ENCODE measurements around the gene MFSD8. TPM values are rescaled to one million over a fixed set of nuclear protein-coding genes. Genes with fewer than 3 reads are reported as not detected.
"Not testable (repeated sequence)": the region's sequence is repeated elsewhere in the genome, so short reads cannot be mapped to it uniquely, and the experiment has no call there.

Gene MFSD8
- polyA plus RNA-seq, 1 donor from 2014 or later: 7.8 TPM

DNA sequence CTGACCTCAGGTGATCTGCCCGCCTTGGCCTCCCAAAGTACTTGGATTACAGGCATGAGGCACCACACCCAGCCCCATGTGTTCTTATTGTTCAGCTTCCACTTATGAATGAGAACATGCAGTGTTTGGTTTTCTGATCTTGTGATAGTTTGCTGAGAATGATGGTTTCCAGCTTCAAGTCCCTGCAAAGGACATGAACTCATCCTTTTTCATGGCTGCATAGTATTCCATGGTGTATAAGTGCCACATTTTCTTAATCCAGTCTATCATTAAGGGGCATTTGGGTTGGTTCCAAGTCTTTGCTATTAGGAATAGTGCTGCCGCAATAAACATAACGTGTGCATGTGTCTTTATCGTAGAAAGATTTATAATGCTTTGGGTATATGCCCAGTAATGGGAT lies 65.3 kb downstream of the MFSD8 start:
- not testable (repeated sequence) for H3K36me3 Mint-ChIP-seq, H3K27ac Mint-ChIP-seq, H3K27me3 Mint-ChIP-seq, H3K4me1 Mint-ChIP-seq, H3K9me3 Mint-ChIP-seq, H3K4me3 Mint-ChIP-seq

GRCh38 chr4:127896528-127896927 lies 68.4 kb downstream of the MFSD8 start:
- Mint-ChIP-seq H3K27me3 (no peaks in the 10 kb centered on the region), H3K27ac (no peak overlapping the region), H3K36me3 (peaks cover 1% of the 10 kb centered on the region), H3K4me1 (no peaks in the 10 kb centered on the region), H3K9me3 (no peaks in the 10 kb centered on the region), H3K4me3 (no peak overlapping the region)

DNA sequence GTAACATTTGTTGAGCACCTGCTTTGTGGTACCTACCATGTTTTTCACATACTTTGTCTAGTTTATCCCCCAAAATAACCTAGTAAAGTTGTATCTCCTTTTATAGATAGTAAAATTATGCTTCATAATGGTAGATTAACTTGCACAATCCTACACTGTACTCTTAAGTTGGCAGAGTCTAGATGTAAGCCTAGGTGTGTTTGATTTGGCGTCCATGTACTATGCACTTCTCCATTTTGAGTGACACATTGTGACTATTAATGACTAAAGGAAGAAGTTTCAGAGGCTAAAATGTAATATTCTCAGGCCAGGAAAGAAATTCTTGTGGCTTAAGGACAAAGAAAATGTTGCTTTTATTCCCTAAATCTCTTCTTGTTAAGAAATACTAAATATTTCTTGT lies 68.9 kb downstream of the MFSD8 start:
- H3K4me1 Mint-ChIP-seq: no peaks in the 10 kb centered on the region
- no peaks in the 10 kb centered on the region for H3K27me3 Mint-ChIP-seq
- no peak overlapping the region for H3K4me3 Mint-ChIP-seq
- no peak overlapping the region for H3K27ac Mint-ChIP-seq
- H3K9me3 Mint-ChIP-seq: no peaks in the 10 kb centered on the region
- peaks cover 1% of the 10 kb centered on the region for H3K36me3 Mint-ChIP-seq

- Mint-ChIP-seq H3K4me3 (no peak overlapping the region), H3K27ac (no peak overlapping the region), H3K9me3 (no peaks in the 10 kb centered on the region), H3K27me3 (no peaks in the 10 kb centered on the region), H3K4me1 (peaks cover 0 to 1% (median 0%) of the 10 kb centered on the region in 3 donors), H3K36me3 (peaks cover 9% of the 10 kb centered on the region)
Measured at GRCh38 chr4:127889903-127890302, 75.1 kb downstream of the MFSD8 start.

DNA sequence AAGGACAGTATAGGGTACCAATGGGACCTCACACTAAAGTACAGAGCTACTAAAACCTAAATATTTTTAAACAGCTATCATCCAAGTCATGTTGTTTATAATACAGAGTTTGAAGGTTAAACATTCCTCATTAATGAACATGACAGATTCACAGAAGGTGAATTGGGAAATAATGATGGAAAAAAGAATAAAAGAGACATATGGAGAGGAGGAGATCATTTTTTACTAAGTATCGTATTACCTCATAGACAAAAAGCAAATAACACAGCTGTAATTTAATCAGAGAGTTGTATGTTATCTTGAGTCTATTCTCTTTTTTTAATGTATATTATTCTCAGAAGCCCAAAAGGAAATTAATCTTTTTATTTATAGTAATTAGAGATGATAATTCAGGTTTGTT lies 76.4 kb downstream of the MFSD8 start:
- Mint-ChIP-seq H3K4me3 (no peak overlapping the region), H3K36me3 (peaks cover 9% of the 10 kb centered on the region), H3K27ac (no peak overlapping the region), H3K27me3 (no peaks in the 10 kb centered on the region), H3K9me3 (no peaks in the 10 kb centered on the region), H3K4me1 (peaks cover 0 to 1% (median 0%) of the 10 kb centered on the region in 3 donors)

GRCh38 chr4:127881563-127881864 lies 83.5 kb downstream of the MFSD8 start:
- no peaks in the 10 kb centered on the region for H3K9me3 Mint-ChIP-seq
- peak overlapping the region; percentile 94 to 98 (median 97) for H3K4me3 Mint-ChIP-seq

GRCh38 chr4:127880763-127881562 lies 84.0 kb downstream of the MFSD8 start, which contains the start of gene PLK4:
PLK4 (plus strand) TSS chr4:127880893; CDS start chr4:127881135, 242 bp downstream.
- H3K4me1 Mint-ChIP-seq: peaks cover 9 to 18% (median 12%) of the 10 kb centered on the region in 3 donors

More at GRCh38 chr4:127881563-127881864, 83.5 kb downstream of the MFSD8 start:
- Mint-ChIP-seq H3K36me3 (peaks cover 4% of the 10 kb centered on the region), H3K4me1 (peaks cover 9 to 18% (median 12%) of the 10 kb centered on the region in 3 donors), H3K27ac (peak overlapping the region; percentile 68 to 100 (median 95)), H3K27me3 (no peaks in the 10 kb centered on the region)

DNA sequence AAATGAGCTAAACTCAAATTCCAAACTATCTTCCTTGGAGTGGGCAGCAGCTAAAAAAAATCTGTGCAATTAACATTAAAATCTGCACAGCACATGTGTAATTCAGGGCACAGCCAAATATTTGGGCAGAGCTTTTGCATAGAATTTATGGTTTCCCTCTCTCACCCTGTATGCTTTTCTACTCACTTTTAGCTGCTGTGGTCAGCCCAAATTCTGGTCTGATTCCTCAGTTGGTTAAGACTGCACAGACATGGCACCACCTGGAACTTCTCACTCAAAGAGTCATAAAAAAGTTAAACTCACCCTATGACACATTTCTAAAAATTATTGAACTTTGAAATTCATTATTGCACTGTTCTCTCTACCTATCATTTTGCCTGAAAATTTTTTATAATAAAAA lies 89.2 kb downstream of the MFSD8 start:
- Mint-ChIP-seq H3K27me3 (no peaks in the 10 kb centered on the region), H3K4me1 (peaks cover 5 to 12% (median 6%) of the 10 kb centered on the region in 3 donors), H3K4me3 (no peak overlapping the region), H3K36me3 (no peaks in the 10 kb centered on the region), H3K27ac (no peak overlapping the region), H3K9me3 (no peaks in the 10 kb centered on the region)

More at GRCh38 chr4:127880763-127881562, 84.0 kb downstream of the MFSD8 start, which contains the start of gene PLK4:
- Mint-ChIP-seq H3K36me3 (peaks cover 2% of the 10 kb centered on the region), H3K27ac (peak within 1 kb of the TSS; percentile 95 to 100 (median 98)), H3K4me3 (peak within 1 kb of the TSS; percentile 94 to 98 (median 97)), H3K27me3 (no peaks in the 10 kb centered on the region), H3K9me3 (no peaks in the 10 kb centered on the region)

GRCh38 chr4:127870688-127871087 lies 94.3 kb downstream of the MFSD8 start:
- Mint-ChIP-seq H3K27ac (peak overlapping the region in 1 of 3 donors; percentile 3), H3K4me1 (peaks cover 0 to 2% (median 1%) of the 10 kb centered on the region in 3 donors), H3K27me3 (no peaks in the 10 kb centered on the region), H3K9me3 (no peaks in the 10 kb centered on the region), H3K36me3 (no peaks in the 10 kb centered on the region), H3K4me3 (no peak overlapping the region)

GRCh38 chr4:127870281-127870680 lies 94.7 kb downstream of the MFSD8 start:
- Mint-ChIP-seq H3K27me3 (no peaks in the 10 kb centered on the region), H3K4me3 (no peak overlapping the region), H3K9me3 (no peaks in the 10 kb centered on the region), H3K36me3 (no peaks in the 10 kb centered on the region), H3K4me1 (peaks cover 0 to 2% (median 1%) of the 10 kb centered on the region in 3 donors), H3K27ac (peak overlapping the region in 1 of 3 donors; percentile 3)

GRCh38 chr4:127868196-127868595 lies 96.8 kb downstream of the MFSD8 start:
- Mint-ChIP-seq H3K27me3 (no peaks in the 10 kb centered on the region), H3K4me3 (no peak overlapping the region), H3K27ac (no peak overlapping the region), H3K36me3 (no peaks in the 10 kb centered on the region), H3K9me3 (peaks cover 0 to 1% (median 0%) of the 10 kb centered on the region in 3 donors), H3K4me1 (peaks cover 0 to 2% (median 1%) of the 10 kb centered on the region in 3 donors)

Other genes starting within 250 kb of the MFSD8 start
- not detected for gene SLC25A31, start 234.8 kb downstream of the MFSD8 start, polyA plus RNA-seq
- gene HSPA4L, start 182.9 kb downstream of the MFSD8 start, polyA plus RNA-seq: not detected
- 1.6 TPM for gene PLK4, start 84.3 kb downstream of the MFSD8 start, polyA plus RNA-seq
- gene ABHD18, start 233 bp upstream of the MFSD8 start, polyA plus RNA-seq: 7.5 TPM
- 3.6 TPM for gene LARP1B, start 96.1 kb upstream of the MFSD8 start, polyA plus RNA-seq

Measured in IgD-negative memory B cell (primary cell).